K562 (cell line): ENCODE measurements around the gene MALSU1. TPM values are rescaled to one million over a fixed set of nuclear protein-coding genes. Genes with fewer than 3 reads are reported as not detected.
A peak's percentile ranks its signal among the peaks of the same experiment; 100 is the strongest.

ENCODE experiments used
- ADNP ChIP-seq: fragments of 200-800 bp; sonication (Bioruptor generic); IDR thresholded peaks from 2 replicates; pipeline ENCODE4 v1.6.1; 2016; ENCODE audit warnings: missing genetic modification characterization, missing compliant biosample characterization
- ARHGAP35 ChIP-seq: fragments of 450-650 bp; IDR thresholded peaks from 2 replicates; pipeline ENCODE4 v1.6.1; 2018; ENCODE audit not compliant: partially characterized antibody
- BCL6 ChIP-seq: fragments of 250-450 bp; sonication (Bioruptor Pico); IDR thresholded peaks from 2 replicates; pipeline ENCODE4 v1.4.0; 2020
- CBFA2T2 ChIP-seq: fragments of 450-650 bp; conservative IDR thresholded peaks from 2 replicates; pipeline ENCODE4 v1.6.1; 2017; ENCODE audit warnings: mild to moderate bottlenecking
- CBFB ChIP-seq: sonication (generic); formaldehyde crosslinking; IDR thresholded peaks from 2 replicates; pipeline ENCODE4 v1.4.0; 2020; ENCODE audit warnings: mild to moderate bottlenecking, missing genetic modification reagents
- CREB5 ChIP-seq: fragments of 250-450 bp; sonication (Bioruptor Pico); IDR thresholded peaks from 2 replicates; pipeline ENCODE4 v1.5.0; 2020; ENCODE audit warnings: mild to moderate bottlenecking
- HNRNPLL ChIP-seq: fragments of 200-400 bp; formaldehyde crosslinking; IDR thresholded peaks from 2 replicates; pipeline ENCODE4 v1.6.1; 2017; ENCODE audit warnings: low read length, low read depth, mild to moderate bottlenecking; ENCODE audit not compliant: poor library complexity, severe bottlenecking
- MED1 ChIP-seq: sonication (generic); formaldehyde crosslinking; IDR thresholded peaks from 2 replicates; pipeline ENCODE4 v1.8.1; 2023; ENCODE audit warnings: missing genetic modification reagents, borderline replicate concordance
- PCBP1 ChIP-seq: fragments of 200-400 bp; formaldehyde crosslinking; IDR thresholded peaks from 2 replicates; pipeline ENCODE4 v1.6.1; 2018; ENCODE audit warnings: mild to moderate bottlenecking, low read depth, low read length; ENCODE audit not compliant: poor library complexity, severe bottlenecking
- PHB ChIP-seq: fragments of 250-450 bp; sonication (Bioruptor Pico); IDR thresholded peaks from 2 replicates; pipeline ENCODE4 v1.5.0; 2021
- PRDM10 ChIP-seq: fragments of 450-650 bp; IDR thresholded peaks from 2 replicates; pipeline ENCODE4 v1.6.1; 2018; ENCODE audit not compliant: partially characterized antibody
- RHOXF2B ChIP-seq: fragments of 250-450 bp; sonication (Bioruptor Pico); conservative IDR thresholded peaks from 2 replicates; pipeline ENCODE4 v1.5.1; 2021
- SNAPC5 ChIP-seq: fragments of 250-450 bp; sonication (Bioruptor Pico); IDR thresholded peaks from 2 replicates; pipeline ENCODE4 v1.8.0; 2021; ENCODE audit warnings: moderate library complexity, mild to moderate bottlenecking, inconsistent platforms
- SRSF1 ChIP-seq: fragments of 200-400 bp; formaldehyde crosslinking; IDR thresholded peaks from 2 replicates; pipeline ENCODE4 v1.6.1; 2017; ENCODE audit warnings: mild to moderate bottlenecking, low read depth, low read length, moderate library complexity
- TCF3 ChIP-seq: sonication (generic); formaldehyde crosslinking; IDR thresholded peaks from 2 replicates; pipeline ENCODE4 v1.4.0; 2020; ENCODE audit warnings: mild to moderate bottlenecking, missing genetic modification reagents
- XRCC4 ChIP-seq: IDR thresholded peaks from one replicate; pipeline ENCODE4 v1.6.1; 2011; ENCODE audit not compliant: insufficient read depth, insufficient read length; ENCODE audit errors: extremely low read depth
- ZBTB9 ChIP-seq: fragments of 450-650 bp; formaldehyde crosslinking; IDR thresholded peaks from 2 replicates; pipeline ENCODE4 v1.4.0; 2020; ENCODE audit warnings: mild to moderate bottlenecking, moderate library complexity
- ZFP1 ChIP-seq: fragments of 450-650 bp; formaldehyde crosslinking; IDR thresholded peaks from 2 replicates; pipeline ENCODE4 v1.4.0; 2020; ENCODE audit warnings: mild to moderate bottlenecking, mixed read lengths
- ZNF12 ChIP-seq: sonication (generic); formaldehyde crosslinking; IDR thresholded peaks from 2 replicates; pipeline ENCODE4 v1.4.0; 2020; ENCODE audit warnings: mild to moderate bottlenecking, missing genetic modification reagents
- ZNF134 ChIP-seq: fragments of 250-450 bp; sonication (Bioruptor Pico); conservative IDR thresholded peaks from 2 replicates; pipeline ENCODE4 v1.4.0; 2020
- ZNF23 ChIP-seq: fragments of 250-450 bp; sonication (Bioruptor Pico); IDR thresholded peaks from 2 replicates; pipeline ENCODE4 v1.4.0; 2020; ENCODE audit warnings: mild to moderate bottlenecking
- ZNF507 ChIP-seq: conservative IDR thresholded peaks from 2 replicates; pipeline ENCODE4 v1.6.1; 2017; ENCODE audit warnings: missing genetic modification characterization, missing compliant biosample characterization
- ZNF551 ChIP-seq: fragments of 250-450 bp; sonication (Bioruptor Pico); IDR thresholded peaks from 2 replicates; pipeline ENCODE4 v1.5.0; 2021; ENCODE audit warnings: mild to moderate bottlenecking, moderate library complexity
- ZNF76 ChIP-seq: fragments of 250-450 bp; sonication (Bioruptor Pico); IDR thresholded peaks from 2 replicates; pipeline ENCODE4 v1.4.0; 2020; ENCODE audit warnings: mild to moderate bottlenecking, moderate library complexity, borderline replicate concordance
- polyA plus RNA-seq, 8 experiments: library from polyadenylated mRNA; depleted of rRNA in 4 of 8; stranded (reverse) in 5 of 8; unstranded in 3 of 8; fragments of >200 nt; fragmentation: Nextera tagmentation in 2 of 8; fragmentation: Illumina TruSeq in 1 of 8; extraction: Ambion mirVana in 2 of 8; extraction: Trizol in 1 of 8; gene quantifications; 2 replicates each; pipeline versions ENCODE4 v1.2.1 to v1.2.3, GENCODE V29; 2011 to 2014; ENCODE audit warnings: inconsistent platforms in 1 of 8, missing spikeins in 1 of 8
- total RNA-seq, 7 experiments: library from RNA; depleted of rRNA in 6 of 7; stranded (reverse); fragments of >200 nt in 6 of 7; fragmentation: Illumina TruSeq in 2 of 7; extraction: Trizol in 2 of 7; gene quantifications; 2 replicates each; pipeline versions ENCODE4 v1.2.1 to v1.2.3, GENCODE V29; 2011 to 2021; ENCODE audit warnings: low replicate concordance in 1 of 7

MALSU1 gene
- total and polyA plus RNA-seq, 9 of the 15 experiments (the other 6 are each of a cell fraction or from before 2014, with no cell fraction given): 12.3 to 308 (median 81.2) TPM

- TF ChIP-seq ZBTB9 (CRISPR knock-in tag): peak; percentile 56; the same call in 1 of the 2 replicates
- TF ChIP-seq PHB (CRISPR knock-in tag): no peak
- TF ChIP-seq CBFB (CRISPR knock-in tag): no peak
- no peak for TF ChIP-seq ZNF551
- TF ChIP-seq MED1 (CRISPR knock-in tag): no peak
- TF ChIP-seq SNAPC5 (CRISPR knock-in tag): no peak
- TF ChIP-seq ZNF12: no peak
- TF ChIP-seq ZFP1 (CRISPR knock-in tag): no peak
- TF ChIP-seq PCBP1: no peak
- no peak for TF ChIP-seq CBFA2T2
- TF ChIP-seq ADNP: no peak
- no peak for TF ChIP-seq SRSF1
- no peak for TF ChIP-seq ARHGAP35
- TF ChIP-seq ZNF134: 0 out of 2 replicates have a peak, but pooled peaks have one; percentile 12
- TF ChIP-seq ZNF507 (tag): no peak
- peak; percentile 71 for TF ChIP-seq HNRNPLL
- no peak for TF ChIP-seq ZNF76 (CRISPR knock-in tag)
- TF ChIP-seq PRDM10: no peak
- TF ChIP-seq ZNF23: no peak
- 0 out of 2 replicates have a peak, but pooled peaks have one; percentile 5 for TF ChIP-seq BCL6 (CRISPR knock-in tag)
- no peak for TF ChIP-seq CREB5 (CRISPR knock-in tag)
- TF ChIP-seq RHOXF2B (CRISPR knock-in tag): no peak
- no peak for TF ChIP-seq TCF3 (CRISPR knock-in tag)
- TF ChIP-seq XRCC4: no peak
Observed at GRCh38 chr7:23298885-23299769, at the start of gene MALSU1 (continued).
